ENCODE results near the gene SLC8A1. TPM values are rescaled to one million over a fixed set of nuclear protein-coding genes. Genes with fewer than 3 reads are reported as not detected.

SLC8A1 gene
- total RNA-seq, 1 experiment from 2014 or later: 0.43 TPM

GRCh38 chr2:40098786-40099470 lies 353.0 kb downstream of the SLC8A1 start:
- Mint-ChIP-seq H3K4me1 (ENCODE audit: low read depth, unreplicated experiment) (no peaks in the 10 kb centered on the region), H3K27me3 (ENCODE audit: insufficient read depth, unreplicated experiment) (no peaks in the 10 kb centered on the region), H3K36me3 (ENCODE audit: insufficient read depth, unreplicated experiment) (no peaks in the 10 kb centered on the region), H3K27ac (ENCODE audit: unreplicated experiment) (no peak overlapping the region), H3K9me3 (ENCODE audit: unreplicated experiment) (no peaks in the 10 kb centered on the region), H3K4me3 (ENCODE audit: unreplicated experiment) (no peak overlapping the region)
- H3K36me3 ChIP-seq (ENCODE audit: control insufficient read depth, insufficient read depth, low read length): no peaks in the 10 kb centered on the region
- intact Hi-C loops (cut with micrococcal nuclease; ENCODE audit: unreplicated experiment): no loop called here
- no peak for TF ChIP-seq CTCF (IDR thresholded peaks at IDR 0.05; ENCODE audit: insufficient read depth in 1 of 2, low read depth in 1 of 2, low read length in 1 of 2, severe bottlenecking in 1 of 2, unreplicated experiment in 1 of 2)
- no peaks in the 10 kb centered on the region for H3K9me3 ChIP-seq
- ChIA-PET CTCF (no interaction called here), POLR2A (no interaction called here)
- DNase-seq: no peak
- no peaks in the 10 kb centered on the region for H3K27me3 ChIP-seq (replicated peaks; ENCODE audit: control insufficient read depth, insufficient read depth, low read length)
- no TSS peak for BruUV-seq (replicated peaks)
- H3K4me3 ChIP-seq (ENCODE audit: low read depth, low read length): no peak overlapping the region
- no peaks in the 10 kb centered on the region for H3K4me1 ChIP-seq

GRCh38 chr2:40097691-40098385 lies 354.1 kb downstream of the SLC8A1 start:
- Mint-ChIP-seq H3K36me3 (ENCODE audit: insufficient read depth, unreplicated experiment) (no peaks in the 10 kb centered on the region), H3K4me3 (ENCODE audit: unreplicated experiment) (no peak overlapping the region), H3K9me3 (ENCODE audit: unreplicated experiment) (no peaks in the 10 kb centered on the region), H3K27ac (ENCODE audit: unreplicated experiment) (no peak overlapping the region), H3K4me1 (ENCODE audit: low read depth, unreplicated experiment) (no peaks in the 10 kb centered on the region), H3K27me3 (ENCODE audit: insufficient read depth, unreplicated experiment) (no peaks in the 10 kb centered on the region)
- DNase-seq: no peak
- CTCF ChIA-PET: no interaction called here
- Histone ChIP-seq H3K4me3 (ENCODE audit: low read depth, low read length) (no peak overlapping the region), H3K36me3 (ENCODE audit: control insufficient read depth, insufficient read depth, low read length) (no peaks in the 10 kb centered on the region), H3K27me3 (replicated peaks; ENCODE audit: control insufficient read depth, insufficient read depth, low read length) (no peaks in the 10 kb centered on the region), H3K4me1 (no peaks in the 10 kb centered on the region), H3K9me3 (no peaks in the 10 kb centered on the region)
- no TSS peak for BruUV-seq (replicated peaks)
- POLR2A ChIA-PET: no interaction called here
- intact Hi-C loops (cut with micrococcal nuclease; ENCODE audit: unreplicated experiment): no loop called here
- no peak for TF ChIP-seq CTCF (IDR thresholded peaks at IDR 0.05; ENCODE audit: insufficient read depth in 1 of 2, low read depth in 1 of 2, low read length in 1 of 2, severe bottlenecking in 1 of 2, unreplicated experiment in 1 of 2)

- BruUV-seq (replicated peaks): no TSS peak
- TF ChIP-seq CTCF (IDR thresholded peaks at IDR 0.05; ENCODE audit: insufficient read depth in 1 of 2, low read depth in 1 of 2, low read length in 1 of 2, severe bottlenecking in 1 of 2, unreplicated experiment in 1 of 2): no peak
- DNase-seq: no peak
- intact Hi-C loops (cut with micrococcal nuclease; ENCODE audit: unreplicated experiment): no loop called here
- no peak overlapping the region for H3K4me3 Mint-ChIP-seq (ENCODE audit: unreplicated experiment)
- Histone ChIP-seq H3K36me3 (ENCODE audit: control insufficient read depth, insufficient read depth, low read length) (no peaks in the 10 kb centered on the region), H3K4me3 (ENCODE audit: low read depth, low read length) (no peak overlapping the region), H3K4me1 (no peaks in the 10 kb centered on the region), H3K27me3 (replicated peaks; ENCODE audit: control insufficient read depth, insufficient read depth, low read length) (no peaks in the 10 kb centered on the region), H3K9me3 (no peaks in the 10 kb centered on the region)
- POLR2A ChIA-PET: no interaction called here
- no peak overlapping the region for H3K27ac Mint-ChIP-seq (ENCODE audit: unreplicated experiment)
- H3K27me3 Mint-ChIP-seq (ENCODE audit: insufficient read depth, unreplicated experiment): no peaks in the 10 kb centered on the region
- H3K36me3 Mint-ChIP-seq (ENCODE audit: insufficient read depth, unreplicated experiment): no peaks in the 10 kb centered on the region
- no peaks in the 10 kb centered on the region for H3K9me3 Mint-ChIP-seq (ENCODE audit: unreplicated experiment)
- no peaks in the 10 kb centered on the region for H3K4me1 Mint-ChIP-seq (ENCODE audit: low read depth, unreplicated experiment)
- CTCF ChIA-PET: no interaction called here
These were observed 355.5 kb downstream of the SLC8A1 start for GRCh38 chr2:40096360-40096759.

All from Caco-2 (cell line).